ENCODE results near the gene PLEKHH1.

Gene PLEKHH1

DNA sequence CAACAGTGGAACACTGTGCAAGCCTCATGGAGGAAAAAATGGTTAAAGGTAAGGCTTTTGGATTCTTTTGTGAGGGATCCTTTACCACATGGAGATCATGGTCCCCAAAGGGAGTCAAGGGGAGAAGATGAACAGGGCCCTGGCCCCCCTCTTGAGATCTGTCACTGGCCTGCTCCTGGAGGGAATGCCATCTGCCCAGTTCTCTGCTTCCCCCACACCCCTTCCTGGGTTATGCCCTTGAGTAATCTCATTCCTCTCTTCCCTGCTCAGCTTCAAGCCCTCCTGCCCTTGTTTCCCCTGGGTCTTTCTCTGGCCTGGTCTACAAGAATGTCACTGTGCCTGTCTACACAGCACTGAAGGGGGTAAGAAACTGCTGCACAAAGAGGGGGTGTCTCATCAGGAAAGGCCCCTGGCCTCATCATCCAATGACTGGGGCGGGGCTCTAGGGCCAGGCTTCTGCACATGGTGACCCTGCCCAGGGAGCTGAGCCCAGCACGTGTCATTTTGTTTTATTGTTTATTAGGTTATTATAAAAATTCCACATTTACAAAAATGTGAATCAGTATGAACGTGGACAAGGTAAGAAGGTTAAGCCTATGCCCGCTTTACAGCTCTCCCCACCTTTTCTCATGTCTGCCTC lies 36.7 kb downstream of the PLEKHH1 start:
- no peak for DNase-seq

GRCh38 chr14:67570453-67570852 lies 37.4 kb downstream of the PLEKHH1 start:
- no peak for DNase-seq

DNA sequence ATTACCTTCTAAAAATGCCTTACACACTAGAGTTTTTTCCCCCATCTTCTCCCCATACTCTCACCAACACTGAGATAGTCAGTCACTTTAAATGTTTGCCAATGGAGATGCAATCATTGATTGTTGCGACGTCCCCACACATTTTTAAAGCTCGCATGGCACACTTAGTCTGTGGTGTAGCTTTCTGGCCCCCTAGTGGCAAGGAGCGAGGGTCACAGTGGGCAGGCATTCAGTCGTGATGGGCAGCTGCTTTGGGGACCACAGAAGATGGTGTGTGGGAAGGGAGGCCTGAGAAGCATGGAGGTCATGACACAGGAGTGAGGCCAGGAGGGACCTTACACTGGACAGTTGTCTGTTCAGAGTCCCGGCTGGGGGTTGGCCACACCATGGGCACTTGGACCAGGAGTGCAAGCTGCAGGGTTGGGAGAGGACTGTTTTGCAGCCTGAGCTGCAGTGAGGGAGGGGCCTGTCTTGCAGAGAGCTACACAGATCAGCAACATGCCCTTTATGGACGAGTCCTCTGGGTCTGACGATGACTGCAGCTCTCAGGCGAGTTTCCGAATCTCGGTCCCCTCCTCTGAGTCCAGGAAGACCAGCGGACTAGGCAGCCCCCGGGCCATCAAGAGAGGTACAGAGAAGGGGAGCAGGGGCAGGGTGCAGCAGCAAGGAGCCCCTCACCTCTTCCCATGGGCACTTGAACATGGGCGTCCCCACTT lies 38.3 kb downstream of the PLEKHH1 start:
- DNase-seq: peak; percentile 61

DNA sequence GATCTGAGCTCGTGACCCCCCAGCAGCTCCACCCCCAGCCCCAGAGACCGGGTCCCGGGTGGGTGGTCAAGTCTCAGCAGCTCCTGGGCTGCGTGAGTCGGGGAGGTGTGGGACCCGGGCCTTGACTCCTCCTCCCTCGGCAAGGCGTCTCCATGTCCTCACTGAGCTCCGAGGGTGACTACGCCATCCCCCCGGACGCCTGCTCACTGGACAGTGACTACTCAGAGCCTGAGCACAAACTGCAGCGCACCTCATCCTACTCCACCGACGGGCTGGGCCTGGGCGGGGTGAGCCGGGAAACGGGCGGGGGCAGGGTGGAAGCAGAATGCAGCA lies 38.9 kb downstream of the PLEKHH1 start:
- no peak for DNase-seq

- no peak for DNase-seq
Measured at GRCh38 chr14:67572608-67573007, 39.5 kb downstream of the PLEKHH1 start.

- no peak for DNase-seq
Measured at GRCh38 chr14:67573228-67574010, 40.3 kb downstream of the PLEKHH1 start.

DNA sequence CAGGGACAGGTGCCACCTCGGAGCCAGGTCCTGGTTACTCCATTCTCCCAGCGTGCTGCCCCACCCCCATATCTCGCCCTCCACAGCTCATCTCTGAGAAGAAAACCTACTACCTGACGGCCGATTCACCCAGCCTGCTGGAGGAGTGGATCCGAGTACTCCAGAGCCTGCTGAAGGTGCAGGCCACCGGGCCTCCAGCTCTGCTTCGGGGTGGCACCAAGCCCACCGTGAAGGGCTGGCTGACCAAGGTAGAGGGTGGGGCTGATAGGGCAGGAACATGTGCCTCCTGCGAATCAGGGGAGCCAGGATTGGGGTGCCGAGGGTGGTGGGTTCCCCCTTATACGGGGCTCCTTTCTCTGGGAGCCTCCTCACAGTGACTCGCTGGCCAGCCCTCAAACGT lies 41.1 kb downstream of the PLEKHH1 start:
- no peak for DNase-seq

DNA sequence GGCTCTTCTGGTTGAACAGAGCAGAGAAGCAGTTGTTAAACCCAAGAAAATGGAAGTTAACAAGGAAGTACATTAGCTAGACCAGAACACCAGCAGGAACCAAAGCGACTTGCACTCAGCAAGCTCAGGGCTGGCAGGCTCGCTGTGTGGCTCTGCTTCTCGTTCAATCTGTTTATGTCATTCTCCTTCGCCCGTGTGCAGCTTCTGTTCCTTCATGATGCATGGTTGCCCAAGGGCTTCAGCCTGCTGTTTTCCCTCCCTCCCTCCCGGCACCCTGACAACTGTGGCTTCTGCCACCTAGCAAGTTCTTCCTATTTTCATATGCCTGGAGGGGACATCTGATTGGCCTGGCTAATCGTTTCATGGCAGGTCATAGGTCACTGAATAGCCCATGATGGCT lies 41.7 kb downstream of the PLEKHH1 start:
- DNase-seq: no peak

DNA sequence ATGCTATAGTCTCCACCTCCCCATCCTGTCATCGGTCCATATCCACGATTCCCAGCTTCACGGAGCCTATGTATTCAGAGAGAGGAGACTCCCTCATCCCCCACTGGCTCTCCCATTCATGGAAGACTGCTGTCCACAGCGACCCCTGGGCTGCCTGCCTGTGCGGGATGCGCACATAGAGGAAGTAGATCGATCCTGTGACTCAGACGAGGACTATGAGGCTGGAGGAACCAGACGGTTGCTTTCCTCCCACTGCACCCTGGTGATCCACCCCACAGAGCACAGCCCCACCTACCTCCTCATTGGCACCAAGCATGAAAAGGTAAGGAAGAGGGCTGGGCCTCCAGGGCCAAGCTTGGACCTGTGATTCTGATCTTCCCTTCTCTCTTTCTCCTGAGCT lies 42.6 kb downstream of the PLEKHH1 start:
- DNase-seq: no peak

GRCh38 chr14:67576216-67576955 lies 43.3 kb downstream of the PLEKHH1 start:
- DNase-seq: no peak

DNA sequence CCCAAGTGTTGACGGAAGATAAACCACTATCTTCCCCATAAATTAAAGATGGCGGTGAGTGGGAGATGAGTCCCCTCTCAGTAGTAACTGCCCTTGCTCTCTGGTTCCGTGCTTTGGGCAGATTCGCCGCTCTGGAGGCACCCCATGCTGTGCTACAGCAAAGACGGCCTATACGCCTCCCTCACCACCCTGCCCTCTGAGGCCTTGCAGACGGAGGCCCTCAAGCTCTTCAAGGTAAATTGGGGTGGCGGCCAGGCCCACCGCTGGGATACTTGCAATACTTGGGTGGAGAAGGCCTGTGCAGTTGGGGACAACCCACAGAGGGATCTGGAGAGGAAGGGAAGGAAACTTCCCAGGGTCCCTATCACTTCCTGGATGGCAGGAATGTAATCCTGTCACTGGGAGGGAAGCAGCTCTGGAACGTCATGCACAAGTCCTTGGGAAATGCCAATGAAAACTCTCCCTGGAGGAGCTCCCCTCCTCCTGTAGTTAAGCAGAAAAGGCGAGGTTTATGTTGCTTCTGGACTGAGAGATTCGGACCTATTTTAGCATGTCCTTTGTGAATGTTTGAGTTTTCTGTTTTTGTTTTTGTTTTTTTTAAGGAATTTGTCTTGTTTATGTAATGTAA lies 44.2 kb downstream of the PLEKHH1 start:
- no peak for DNase-seq

- peak; percentile 19 for DNase-seq
Measured at GRCh38 chr14:67577909-67578749, 45.0 kb downstream of the PLEKHH1 start.

DNA sequence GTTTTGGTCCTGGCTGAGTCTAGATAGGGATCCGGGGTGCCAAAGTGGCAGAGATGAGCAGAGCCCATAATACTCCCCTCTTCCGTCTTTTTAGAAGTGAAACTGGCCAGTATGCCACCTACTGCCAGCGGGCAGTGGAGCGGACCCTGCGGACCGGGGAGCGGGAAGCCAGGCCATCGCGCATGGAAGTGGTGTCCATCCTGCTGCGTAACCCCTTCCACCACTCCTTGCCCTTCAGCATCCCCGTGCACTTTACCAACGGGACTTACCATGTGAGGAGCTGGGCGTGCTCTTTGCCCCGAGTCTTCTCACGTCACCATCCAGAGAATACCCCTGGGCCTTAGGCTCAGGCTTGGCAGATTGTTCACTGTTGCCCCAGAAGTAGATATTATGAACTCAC lies 46.0 kb downstream of the PLEKHH1 start:
- DNase-seq: no peak

DNA sequence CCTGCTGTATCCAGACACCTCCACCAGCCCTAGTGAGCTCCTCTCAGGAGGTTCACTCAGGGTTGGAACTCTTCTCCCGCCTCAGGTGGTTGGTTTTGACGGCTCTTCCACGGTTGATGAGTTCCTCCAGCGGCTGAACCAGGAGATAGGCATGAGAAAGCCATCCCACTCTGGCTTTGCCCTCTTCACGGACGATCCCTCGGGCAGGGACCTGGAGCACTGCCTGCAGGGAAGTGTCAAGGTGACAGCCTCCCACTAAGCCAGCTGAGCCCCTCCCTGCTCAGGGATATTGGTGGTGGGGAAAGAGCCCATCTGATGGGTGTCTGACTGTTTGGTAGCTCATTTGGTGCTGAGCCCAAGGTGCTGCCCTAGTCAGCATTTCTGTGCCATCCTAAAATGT lies 46.5 kb downstream of the PLEKHH1 start:
- DNase-seq: no peak

- DNase-seq: no peak
Measured at GRCh38 chr14:67580336-67581171, 47.5 kb downstream of the PLEKHH1 start.

GRCh38 chr14:67581643-67582042 lies 48.6 kb downstream of the PLEKHH1 start:
- DNase-seq: no peak

- DNase-seq: no peak
Measured at GRCh38 chr14:67582061-67582460, 49.0 kb downstream of the PLEKHH1 start.

- DNase-seq: peak; percentile 28
Measured at GRCh38 chr14:67583711-67584644, 50.9 kb downstream of the PLEKHH1 start.

DNA sequence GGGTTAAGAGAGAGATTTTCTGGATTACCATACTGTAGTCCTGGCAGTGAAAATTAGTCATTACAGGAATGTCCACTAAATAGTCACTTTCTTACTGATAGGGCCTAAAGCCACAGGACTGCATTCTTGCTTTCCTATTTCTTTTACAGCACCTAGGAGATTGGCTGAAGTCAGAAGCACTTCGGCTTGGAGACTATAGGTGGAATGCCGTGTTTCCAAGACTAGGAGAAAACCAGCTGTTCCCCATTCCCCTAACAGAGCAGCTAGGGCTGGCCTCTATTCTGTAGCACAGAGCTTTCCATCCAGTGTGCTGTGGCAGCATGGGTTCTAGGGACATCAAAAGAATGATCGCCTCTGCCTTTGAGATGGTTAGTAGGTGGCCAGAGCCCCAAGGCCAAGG lies 51.9 kb downstream of the PLEKHH1 start:
- DNase-seq: no peak

DNA sequence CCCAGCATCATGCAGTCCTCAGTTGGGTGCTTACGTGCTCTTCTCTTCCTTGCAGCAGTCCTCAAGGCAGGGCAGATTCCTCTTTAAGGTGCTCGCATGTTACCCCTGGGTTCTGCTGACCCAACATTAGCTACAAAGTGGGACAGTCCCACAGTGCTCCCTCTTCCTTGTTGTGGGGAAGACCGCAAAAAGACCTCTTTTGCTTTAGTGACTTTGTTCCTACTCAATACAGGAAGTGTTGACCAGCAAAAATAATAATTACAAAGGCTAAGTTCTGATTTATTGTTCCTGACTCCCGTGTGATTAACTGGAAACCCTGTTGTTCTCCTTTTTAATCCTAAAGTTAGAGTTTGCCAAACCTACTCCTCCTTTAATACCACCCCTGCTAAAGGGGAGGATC lies 53.3 kb downstream of the PLEKHH1 start:
- no peak for DNase-seq

All from DMS79 (cell line).